GM18867 (cell line): ENCODE data around the gene TMPRSS11B.
"Not testable (repeated sequence)": the region's sequence is repeated elsewhere in the genome, so short reads cannot be mapped to it uniquely, and the experiment has no call there.

Experiments used
- ATAC-seq: cut with Tn5 transposase; IDR thresholded peaks from one replicate; pipeline ENCODE4 v1.9.1; 2021; ENCODE audit warnings: mild to moderate bottlenecking, moderate library complexity; ENCODE audit not compliant: unreplicated experiment

Gene TMPRSS11B

DNA sequence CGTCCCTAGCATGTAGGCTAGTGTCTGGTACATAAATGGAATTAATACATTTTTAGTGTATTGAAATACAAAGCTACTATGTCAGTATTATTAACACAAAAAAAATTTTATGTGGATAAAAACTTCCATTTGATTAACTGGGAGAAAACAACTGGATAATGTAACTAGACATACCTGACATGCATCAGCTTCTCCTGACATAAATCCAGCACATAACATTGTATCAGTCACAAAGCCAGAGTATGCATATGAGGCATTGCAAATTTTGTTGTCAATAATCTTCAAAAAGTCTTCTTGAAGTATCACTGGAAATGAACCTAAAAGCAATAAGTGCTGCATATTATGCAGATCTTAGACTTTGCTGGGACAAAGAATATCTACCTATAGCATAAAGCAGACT lies 16.9 kb downstream of the TMPRSS11B start:
- ATAC-seq: no peak

- no peak for ATAC-seq
Observed at GRCh38 chr4:68218044-68218443, 27.4 kb downstream of the TMPRSS11B start.

DNA sequence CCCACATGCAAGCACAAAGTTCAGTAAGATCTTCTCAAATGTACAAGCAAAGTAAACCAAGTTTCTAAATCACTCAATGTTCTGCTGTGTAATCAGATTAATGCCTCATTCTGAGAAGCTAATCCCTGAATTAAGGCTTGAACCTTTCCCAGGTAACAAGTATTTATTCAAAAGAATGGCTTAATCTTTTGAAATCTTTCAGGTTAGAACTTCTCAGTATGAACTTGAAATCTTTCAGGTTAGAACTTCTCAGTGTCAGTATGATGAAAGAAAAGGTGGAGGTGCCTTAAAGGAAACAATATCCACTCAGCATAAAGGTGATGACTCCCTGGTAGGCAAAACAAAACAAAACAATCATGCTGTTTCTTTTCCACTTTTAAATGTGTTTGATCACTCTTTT lies 29.0 kb downstream of the TMPRSS11B start:
- ATAC-seq: no peak

DNA sequence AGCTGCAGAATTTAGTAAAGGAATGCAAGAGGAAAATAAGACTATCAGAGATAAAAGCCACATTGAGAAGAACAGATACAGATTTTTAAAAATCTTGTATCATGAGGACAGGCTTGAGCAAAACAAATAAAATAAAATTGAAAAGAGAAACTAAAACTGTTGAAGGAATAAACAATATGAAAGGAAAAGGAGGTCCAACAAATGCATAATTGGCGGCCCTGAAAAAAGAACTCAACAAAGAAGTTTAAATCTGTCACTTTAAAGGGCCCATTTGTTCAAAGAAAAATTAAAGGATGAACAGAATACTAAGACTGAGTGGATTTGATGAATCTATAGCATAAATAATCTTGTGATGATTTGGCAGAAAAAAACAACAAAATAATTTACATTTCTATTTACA lies 36.5 kb downstream of the TMPRSS11B start:
- no peak for ATAC-seq

- ATAC-seq: not testable (repeated sequence)
Observed at GRCh38 chr4:68194305-68194704, 51.2 kb downstream of the TMPRSS11B start.

GRCh38 chr4:68193194-68193593 lies 52.3 kb downstream of the TMPRSS11B start:
- ATAC-seq: no peak

DNA sequence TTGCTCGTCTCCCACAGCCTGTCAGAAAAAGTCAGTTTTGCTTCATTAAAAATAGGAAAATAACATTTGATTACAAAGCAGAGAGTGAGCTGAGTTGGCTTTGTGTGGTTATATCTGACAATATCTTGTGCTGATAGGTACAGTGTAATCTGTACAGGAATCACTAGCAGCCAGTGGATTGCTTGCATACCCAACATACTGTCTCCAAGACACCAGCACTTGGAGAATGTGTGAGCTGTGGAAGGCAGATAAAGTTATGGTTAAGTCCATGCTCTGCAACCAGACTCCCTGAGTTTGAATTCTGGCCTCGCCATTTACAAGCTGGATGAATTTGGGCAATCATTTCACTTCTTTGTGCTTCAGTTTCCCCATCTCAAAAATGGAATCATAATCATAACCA lies 58.3 kb downstream of the TMPRSS11B start:
- no peak for ATAC-seq

- no peak for ATAC-seq
Observed at GRCh38 chr4:68184923-68185322, 60.6 kb downstream of the TMPRSS11B start.

GRCh38 chr4:68183417-68183816 lies 62.1 kb downstream of the TMPRSS11B start:
- no peak for ATAC-seq

DNA sequence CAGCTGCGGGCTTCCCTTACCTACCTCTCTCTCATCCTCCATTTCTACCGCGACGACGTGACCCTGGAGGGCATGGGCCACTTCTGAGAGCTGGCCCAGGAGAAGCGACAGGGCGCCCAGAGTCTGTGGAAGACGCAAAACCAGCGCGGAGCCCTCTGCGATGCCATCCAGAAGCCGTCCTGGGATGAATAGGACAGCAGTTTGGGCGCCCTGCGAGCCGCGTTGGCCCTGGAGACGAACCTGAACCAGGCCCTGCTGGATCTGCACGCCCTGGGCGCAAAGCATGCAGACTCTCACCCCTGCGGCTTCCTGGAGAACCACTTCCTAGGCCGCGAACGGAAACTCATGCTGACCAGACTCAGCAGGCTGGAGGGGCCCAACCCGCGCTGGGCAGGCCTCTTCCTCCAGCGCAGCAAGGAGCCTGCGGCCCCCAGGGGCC lies 63.1 kb downstream of the TMPRSS11B start:
- ATAC-seq: no peak

- ATAC-seq: no peak
Observed at GRCh38 chr4:68180849-68181526, 64.5 kb downstream of the TMPRSS11B start.

DNA sequence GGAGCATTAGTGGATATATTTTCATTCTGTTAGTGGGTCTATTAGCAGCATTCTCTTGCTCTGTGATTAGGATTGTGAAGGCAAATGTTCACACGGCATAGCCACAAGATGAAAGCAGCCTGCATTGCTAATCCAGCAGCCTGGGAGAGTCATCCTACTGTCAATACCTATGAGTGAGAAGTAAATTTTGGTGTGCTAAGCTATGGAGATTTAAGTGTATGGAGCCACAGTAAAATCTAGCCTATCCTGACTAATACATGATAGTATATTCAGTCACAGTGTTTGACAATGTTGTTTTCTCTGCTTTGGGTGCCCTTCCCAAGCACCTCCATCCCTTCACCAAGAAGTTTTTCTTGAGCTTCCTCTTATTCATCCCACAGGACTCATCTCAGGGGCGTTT lies 68.6 kb downstream of the TMPRSS11B start:
- ATAC-seq: no peak
